RWPE2 (cell line): ENCODE data around the gene GPR33.

ENCODE experiments used
- ATAC-seq: fragments of 200-7000 bp; cut with Tn5 transposase; 3 replicates; pipeline ENCODE4 v1.9.1; 2021; ENCODE audit warnings: low read depth
- DNase-seq: peaks from one replicate; pipeline ENCODE4 v3.0.0-alpha.2; 2020; ENCODE audit warnings: low spot score
- H3K27ac ChIP-seq: fragments of 450-650 bp; 2 replicates; pipeline ENCODE4 v1.5.1; 2017; ENCODE audit warnings: mild to moderate bottlenecking; ENCODE audit not compliant: poor library complexity, severe bottlenecking
- H3K27me3 ChIP-seq: fragments of 250-450 bp; sonication (Bioruptor Pico); 2 replicates; pipeline ENCODE4 v1.5.1; 2021; ENCODE audit warnings: mild to moderate bottlenecking, moderate library complexity; ENCODE audit not compliant: insufficient read depth, poor library complexity, severe bottlenecking
- H3K36me3 ChIP-seq: fragments of 250-450 bp; sonication (Bioruptor Pico); 2 replicates; pipeline ENCODE4 v1.5.1; 2020; ENCODE audit warnings: low read depth, mild to moderate bottlenecking, moderate library complexity
- H3K4me1 ChIP-seq: fragments of 250-450 bp; sonication (Bioruptor Pico); 2 replicates; pipeline ENCODE4 v1.5.1; 2021; ENCODE audit warnings: mild to moderate bottlenecking, moderate library complexity; ENCODE audit not compliant: insufficient read depth, poor library complexity, severe bottlenecking
- H3K4me3 ChIP-seq: fragments of 250-450 bp; sonication (Bioruptor Pico); 2 replicates; pipeline ENCODE4 v1.5.1; 2021; ENCODE audit warnings: mild to moderate bottlenecking, moderate library complexity; ENCODE audit not compliant: severe bottlenecking
- H3K9me3 ChIP-seq: fragments of 250-450 bp; sonication (Bioruptor Pico); 2 replicates; pipeline ENCODE4 v1.5.1; 2021; ENCODE audit warnings: mild to moderate bottlenecking, moderate library complexity; ENCODE audit not compliant: severe bottlenecking
- CTCF ChIP-seq: fragments of 450-650 bp; IDR thresholded peaks from one replicate; pipeline ENCODE4 v1.5.1; 2017; ENCODE audit warnings: mild to moderate bottlenecking, moderate library complexity; ENCODE audit not compliant: poor library complexity, severe bottlenecking

The GPR33 gene

GRCh38 chr14:31527087-31527486, 39.2 kb upstream of the GPR33 start:
- no peak for TF ChIP-seq CTCF
- Histone ChIP-seq H3K27me3 (no peaks in the 10 kb centered on the region), H3K4me3 (no peak overlapping the region), H3K36me3 (no peaks in the 10 kb centered on the region), H3K4me1 (no peaks in the 10 kb centered on the region), H3K9me3 (no peaks in the 10 kb centered on the region), H3K27ac (no peak overlapping the region)
- DNase-seq (no peak), ATAC-seq (no peak)

- H3K27me3 ChIP-seq, result no peaks in the 10 kb centered on the region
- H3K27ac ChIP-seq, result no peak overlapping the region
- H3K36me3 ChIP-seq, result no peaks in the 10 kb centered on the region
- ATAC-seq, result no peak
- no peak for DNase-seq
- H3K4me1 ChIP-seq, result no peaks in the 10 kb centered on the region
- H3K9me3 ChIP-seq, result no peaks in the 10 kb centered on the region
- TF ChIP-seq CTCF, result no peak
- no peak overlapping the region for H3K4me3 ChIP-seq
These were observed 23.0 kb upstream of the GPR33 start for GRCh38 chr14:31510855-31511254.

- no peaks in the 10 kb centered on the region for H3K4me1 ChIP-seq
- H3K27ac ChIP-seq, result no peak overlapping the region
- peak; percentile 89 for TF ChIP-seq CTCF
- ATAC-seq (no peak), DNase-seq (no peak)
- H3K27me3 ChIP-seq, result no peaks in the 10 kb centered on the region
- no peaks in the 10 kb centered on the region for H3K36me3 ChIP-seq
- H3K9me3 ChIP-seq, result no peaks in the 10 kb centered on the region
- H3K4me3 ChIP-seq, result no peak overlapping the region
These were observed 22.4 kb upstream of the GPR33 start for GRCh38 chr14:31510222-31510621.

GRCh38 chr14:31508135-31508534, 20.3 kb upstream of the GPR33 start:
- H3K4me1 ChIP-seq, result no peaks in the 10 kb centered on the region
- H3K36me3 ChIP-seq, result no peaks in the 10 kb centered on the region
- no peak for TF ChIP-seq CTCF
- no peak overlapping the region for H3K4me3 ChIP-seq
- H3K27ac ChIP-seq, result no peak overlapping the region
- H3K27me3 ChIP-seq, result no peaks in the 10 kb centered on the region
- DNase-seq, result no peak
- no peak for ATAC-seq
- no peaks in the 10 kb centered on the region for H3K9me3 ChIP-seq

GRCh38 chr14:31505411-31505810, 17.6 kb upstream of the GPR33 start:
- Histone ChIP-seq H3K27me3 (no peaks in the 10 kb centered on the region), H3K27ac (no peak overlapping the region)

More at GRCh38 chr14:31505411-31505810, 17.6 kb upstream of the GPR33 start:
- H3K4me3 ChIP-seq, result no peak overlapping the region
- no peaks in the 10 kb centered on the region for H3K9me3 ChIP-seq
- no peaks in the 10 kb centered on the region for H3K36me3 ChIP-seq
- TF ChIP-seq CTCF, result no peak
- DNase-seq, result no peak
- H3K4me1 ChIP-seq, result no peaks in the 10 kb centered on the region
- ATAC-seq, result 0 out of 3 replicates have a peak, but pooled peaks have one; percentile 17
